Measurements from ENCODE around the gene CTNND2. TPM values are rescaled to one million over a fixed set of nuclear protein-coding genes. Genes with fewer than 3 reads are reported as not detected.

Gene CTNND2
- total and polyA plus RNA-seq, 9 of the 15 experiments (the other 6 are each of a cell fraction or from before 2014, with no cell fraction given), result 0.03 to 0.35 TPM; not detected in 7

DNA sequence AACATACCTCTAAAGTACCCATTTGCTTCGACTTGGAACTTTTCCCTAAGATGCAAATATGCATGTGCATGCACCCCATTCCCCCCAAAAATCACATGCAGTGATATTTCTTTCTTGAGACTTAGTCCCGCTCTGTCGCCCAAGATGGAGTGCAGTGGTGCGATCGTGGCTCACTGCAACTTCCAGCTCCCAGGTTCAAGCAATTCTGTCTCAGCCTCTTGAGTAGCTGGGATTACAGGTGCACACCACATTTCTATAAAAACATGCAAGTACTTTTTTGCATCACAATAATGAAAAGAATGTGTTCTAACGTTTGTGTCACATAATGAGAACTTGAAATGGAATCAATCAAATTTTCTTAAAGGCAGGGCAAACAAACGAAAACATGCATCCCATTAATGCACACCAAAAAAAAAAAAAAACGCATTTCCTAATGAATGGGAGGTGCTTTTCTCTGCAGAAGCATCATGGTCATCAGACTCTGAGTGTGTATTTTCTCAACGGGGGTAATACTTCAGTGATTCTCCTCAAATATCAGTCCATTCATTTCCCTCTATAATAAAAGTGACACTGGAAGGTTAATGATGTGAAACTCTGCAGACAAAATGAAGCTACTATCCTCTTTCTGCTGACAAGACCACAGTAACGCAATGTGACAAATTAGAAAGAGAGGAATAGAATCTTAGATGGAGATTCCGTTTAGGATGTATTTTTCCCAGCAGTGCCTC is 389.4 kb downstream of the CTNND2 start:
- BruUV-seq (replicated peaks), result no TSS peak
- no peaks in the 10 kb centered on the region for H3K9me3 ChIP-seq (replicated peaks; ENCODE audit: control insufficient read depth, insufficient read depth, low read depth, low read length)
- no peaks in the 10 kb centered on the region for H4K20me1 ChIP-seq (replicated peaks; ENCODE audit: control insufficient read depth, insufficient read depth, low read length)
- no peak overlapping the region for H3K27ac ChIP-seq (ENCODE audit: extremely low read depth, low read depth, low read length)
- no peaks in the 10 kb centered on the region for H3K4me1 ChIP-seq (replicated peaks in 1 of 2; ENCODE audit: control insufficient read depth in 2 of 2, insufficient read depth in 2 of 2, low read length in 2 of 2)
- no peak overlapping the region for H3K4me3 ChIP-seq
- WGBS (ENCODE audit: insufficient coverage, low coverage, missing lambda C conversion rate), result 1% methylated on average over 11 of the region's 11 CpGs
- TF ChIP-seq POLR2G (IDR thresholded peaks at IDR 0.05; ENCODE audit: low read depth, low read length) (no peak), ZNF707 (CRISPR knock-in tag; conservative IDR thresholded peaks at IDR 0.05) (no peak), NFE2 (IDR thresholded peaks at IDR 0.05; ENCODE audit: low read depth) (no peak), ARNT (IDR thresholded peaks at IDR 0.05) (no peak), STAG1 (CRISPR knock-in tag; IDR thresholded peaks at IDR 0.05; ENCODE audit: borderline replicate concordance) (no peak), RBM22 (IDR thresholded peaks at IDR 0.05; ENCODE audit: low read depth, low read length, poor library complexity, severe bottlenecking) (no peak), RBM39 (optimal IDR thresholded peaks at IDR 0.05; ENCODE audit: low read depth, low read length) (no peak), ARHGAP35 (IDR thresholded peaks at IDR 0.05; ENCODE audit: partially characterized antibody) (no peak), ZNF24 (IDR thresholded peaks at IDR 0.05) (no peak), GMEB1 (CRISPR knock-in tag; IDR thresholded peaks at IDR 0.05) (no peak), ZNF282 (CRISPR knock-in tag; IDR thresholded peaks at IDR 0.05) (no peak), CGGBP1 (CRISPR knock-in tag; IDR thresholded peaks at IDR 0.05) (no peak), ARID2 (IDR thresholded peaks at IDR 0.05) (no peak), GABPB2 (CRISPR knock-in tag; conservative IDR thresholded peaks at IDR 0.05) (no peak), TAL1 (IDR thresholded peaks at IDR 0.05) (no peak), ID3 (CRISPR knock-in tag; IDR thresholded peaks at IDR 0.05) (no peak), ID3 (tag; IDR thresholded peaks at IDR 0.05) (no peak)
- TF ChIP-seq, protein P1, sequence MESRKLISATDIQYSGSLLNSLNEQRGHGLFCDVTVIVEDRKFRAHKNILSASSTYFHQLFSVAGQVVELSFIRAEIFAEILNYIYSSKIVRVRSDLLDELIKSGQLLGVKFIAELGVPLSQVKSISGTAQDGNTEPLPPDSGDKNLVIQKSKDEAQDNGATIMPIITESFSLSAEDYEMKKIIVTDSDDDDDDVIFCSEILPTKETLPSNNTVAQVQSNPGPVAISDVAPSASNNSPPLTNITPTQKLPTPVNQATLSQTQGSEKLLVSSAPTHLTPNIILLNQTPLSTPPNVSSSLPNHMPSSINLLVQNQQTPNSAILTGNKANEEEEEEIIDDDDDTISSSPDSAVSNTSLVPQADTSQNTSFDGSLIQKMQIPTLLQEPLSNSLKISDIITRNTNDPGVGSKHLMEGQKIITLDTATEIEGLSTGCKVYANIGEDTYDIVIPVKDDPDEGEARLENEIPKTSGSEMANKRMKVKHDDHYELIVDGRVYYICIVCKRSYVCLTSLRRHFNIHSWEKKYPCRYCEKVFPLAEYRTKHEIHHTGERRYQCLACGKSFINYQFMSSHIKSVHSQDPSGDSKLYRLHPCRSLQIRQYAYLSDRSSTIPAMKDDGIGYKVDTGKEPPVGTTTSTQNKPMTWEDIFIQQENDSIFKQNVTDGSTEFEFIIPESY (CRISPR knock-in tag; IDR thresholded peaks at IDR 0.05), result no peak
- H3K27me3 ChIP-seq (ENCODE audit: control insufficient read depth in 2 of 2, insufficient read depth in 2 of 2, low read length in 2 of 2), result no peaks in the 10 kb centered on the region
- H3K9me1 ChIP-seq (ENCODE audit: control insufficient read depth, insufficient read depth, low read length), result no peaks in the 10 kb centered on the region
- intact Hi-C loops (cut with micrococcal nuclease) (no loop called here), in situ Hi-C loops (cut with MboI) (no loop called here)
- CTCF ChIA-PET (ENCODE audit: low intra/inter-chr PET ratio), result no interaction called here
- POLR2A ChIA-PET, result interaction anchor here (0.7 kb wide), 1 partner anchor 8 kb away, joined by 4 read pairs; no protein-coding TSS in a partner anchor
- DNase-seq (ENCODE audit: extremely low read depth in 1 of 4, low spot score in 3 of 4), result no peak
- no peaks in the 10 kb centered on the region for H3K79me2 ChIP-seq (ENCODE audit: control insufficient read depth, insufficient read depth, low read length)
- H2AFZ ChIP-seq (ENCODE audit: low read depth, low read length), result no peak overlapping the region
- no peaks in the 10 kb centered on the region for H3K36me3 ChIP-seq (ENCODE audit: control insufficient read depth, insufficient read depth, low read length)
- H3K9ac ChIP-seq (ENCODE audit: insufficient read depth in 1 of 2, low read depth in 2 of 2, low read length in 2 of 2), result no peak overlapping the region
- H3K4me2 ChIP-seq (ENCODE audit: insufficient read depth, low read length), result no peak overlapping the region
- ATAC-seq, result no peak
- no peak for FAIRE-seq

All from K562 (cell line).